ENCODE measurements around the gene NKAPL. TPM values are rescaled to one million over a fixed set of nuclear protein-coding genes. Genes with fewer than 3 reads are reported as not detected.

The NKAPL gene
- total and polyA plus RNA-seq, 2 donors from 2014 or later = 1.2 to 1.7 TPM

GRCh38 chr6:28274888-28275287, 15.8 kb downstream of the NKAPL start:
- TF ChIP-seq, protein P1, sequence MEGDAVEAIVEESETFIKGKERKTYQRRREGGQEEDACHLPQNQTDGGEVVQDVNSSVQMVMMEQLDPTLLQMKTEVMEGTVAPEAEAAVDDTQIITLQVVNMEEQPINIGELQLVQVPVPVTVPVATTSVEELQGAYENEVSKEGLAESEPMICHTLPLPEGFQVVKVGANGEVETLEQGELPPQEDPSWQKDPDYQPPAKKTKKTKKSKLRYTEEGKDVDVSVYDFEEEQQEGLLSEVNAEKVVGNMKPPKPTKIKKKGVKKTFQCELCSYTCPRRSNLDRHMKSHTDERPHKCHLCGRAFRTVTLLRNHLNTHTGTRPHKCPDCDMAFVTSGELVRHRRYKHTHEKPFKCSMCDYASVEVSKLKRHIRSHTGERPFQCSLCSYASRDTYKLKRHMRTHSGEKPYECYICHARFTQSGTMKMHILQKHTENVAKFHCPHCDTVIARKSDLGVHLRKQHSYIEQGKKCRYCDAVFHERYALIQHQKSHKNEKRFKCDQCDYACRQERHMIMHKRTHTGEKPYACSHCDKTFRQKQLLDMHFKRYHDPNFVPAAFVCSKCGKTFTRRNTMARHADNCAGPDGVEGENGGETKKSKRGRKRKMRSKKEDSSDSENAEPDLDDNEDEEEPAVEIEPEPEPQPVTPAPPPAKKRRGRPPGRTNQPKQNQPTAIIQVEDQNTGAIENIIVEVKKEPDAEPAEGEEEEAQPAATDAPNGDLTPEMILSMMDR (IDR thresholded peaks at IDR 0.05; ENCODE audit: borderline replicate concordance, extremely low read depth, insufficient read depth) = no peak
- no peaks in the 10 kb centered on the region for H3K27me3 ChIP-seq (ENCODE audit: control insufficient read depth, insufficient read depth, low read length)
- H3K4me3 ChIP-seq (ENCODE audit: low read length in 3 of 3) = no peak overlapping the region
- H3K9ac ChIP-seq (ENCODE audit: low read length in 3 of 3) = no peak overlapping the region
- H3K4me1 ChIP-seq (ENCODE audit: control insufficient read depth in 2 of 3, insufficient read depth in 2 of 3, low read depth in 1 of 3, low read length in 3 of 3) = no peaks in the 10 kb centered on the region
- no peaks in the 10 kb centered on the region for H3K9me3 ChIP-seq (ENCODE audit: control insufficient read depth in 2 of 3, insufficient read depth in 1 of 3, low read length in 3 of 3)
- peaks cover 8 to 39% (median 19%) of the 10 kb centered on the region in 3 donors for H3K36me3 ChIP-seq (ENCODE audit: control insufficient read depth in 2 of 3, insufficient read depth in 3 of 3, low read length in 3 of 3)
- H3K27ac ChIP-seq (ENCODE audit: low read depth in 2 of 2, low read length in 2 of 2) = no peak overlapping the region
- FAIRE-seq = no peak
- no peak for DNase-seq
- intact Hi-C loops (cut with DNase I) = no loop called here

GRCh38 chr6:28277746-28278145, 18.6 kb downstream of the NKAPL start:
- DNase-seq (no peak), FAIRE-seq (no peak)
- Histone ChIP-seq H3K9me3 (ENCODE audit: control insufficient read depth in 2 of 3, insufficient read depth in 1 of 3, low read length in 3 of 3) (peaks cover 0 to under 1% (median 0%) of the 10 kb centered on the region in 3 donors), H3K27ac (ENCODE audit: low read depth in 2 of 2, low read length in 2 of 2) (no peak overlapping the region), H3K4me1 (ENCODE audit: control insufficient read depth in 2 of 3, insufficient read depth in 2 of 3, low read depth in 1 of 3, low read length in 3 of 3) (no peaks in the 10 kb centered on the region), H3K36me3 (ENCODE audit: control insufficient read depth in 2 of 3, insufficient read depth in 3 of 3, low read length in 3 of 3) (peaks cover 3 to 29% (median 13%) of the 10 kb centered on the region in 3 donors), H3K9ac (ENCODE audit: low read length in 3 of 3) (no peak overlapping the region), H3K4me3 (ENCODE audit: low read length in 3 of 3) (no peak overlapping the region), H3K27me3 (ENCODE audit: control insufficient read depth, insufficient read depth, low read length) (no peaks in the 10 kb centered on the region)
- intact Hi-C loops (cut with DNase I) = no loop called here
- TF ChIP-seq, protein P1 (IDR thresholded peaks at IDR 0.05; ENCODE audit: borderline replicate concordance, extremely low read depth, insufficient read depth) = no peak

DNA sequence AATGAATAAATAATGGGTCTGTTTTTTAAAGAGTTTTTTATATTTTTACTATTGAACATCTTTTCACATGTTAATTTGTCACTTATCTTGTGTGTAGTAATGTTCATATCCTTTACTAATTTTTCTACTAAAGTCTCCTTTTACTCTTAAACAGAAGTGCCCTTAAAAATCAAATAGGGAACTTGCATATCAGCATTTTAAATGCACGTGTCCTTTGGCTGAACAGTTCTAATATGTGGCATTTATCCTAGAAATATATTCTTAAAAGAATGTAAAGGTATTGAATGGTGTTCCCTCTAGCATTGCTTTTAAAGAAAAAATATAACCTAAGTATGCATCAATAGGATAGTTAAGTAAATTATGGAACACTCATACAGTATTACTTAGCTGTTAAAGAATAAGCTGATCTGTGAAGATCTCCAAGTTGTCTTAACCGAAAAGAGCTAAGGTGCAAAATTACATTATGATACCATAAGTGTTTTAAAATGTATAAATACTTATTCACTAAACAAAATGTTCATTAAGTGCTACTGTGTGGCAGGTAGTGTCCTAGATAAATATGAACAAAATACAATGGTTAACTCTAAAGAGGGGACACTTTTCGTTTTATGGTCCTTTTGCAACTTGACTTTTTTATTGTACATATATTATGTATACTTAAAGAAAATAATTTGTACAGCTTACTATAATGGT, 21.6 kb downstream of the NKAPL start:
- H3K27ac ChIP-seq (ENCODE audit: low read depth in 2 of 2, low read length in 2 of 2) = no peak overlapping the region
- no peaks in the 10 kb centered on the region for H3K27me3 ChIP-seq (ENCODE audit: control insufficient read depth, insufficient read depth, low read length)
- no peaks in the 10 kb centered on the region for H3K4me1 ChIP-seq (ENCODE audit: control insufficient read depth in 2 of 3, insufficient read depth in 2 of 3, low read depth in 1 of 3, low read length in 3 of 3)
- peaks cover 4 to 13% (median 8%) of the 10 kb centered on the region in 3 donors for H3K36me3 ChIP-seq (ENCODE audit: control insufficient read depth in 2 of 3, insufficient read depth in 3 of 3, low read length in 3 of 3)
- H3K9me3 ChIP-seq (ENCODE audit: control insufficient read depth in 2 of 3, insufficient read depth in 1 of 3, low read length in 3 of 3) = peaks cover 0 to 5% (median 0%) of the 10 kb centered on the region in 3 donors
- intact Hi-C loops (cut with DNase I) = no loop called here
- FAIRE-seq = no peak
- H3K9ac ChIP-seq (ENCODE audit: low read length in 3 of 3) = no peak overlapping the region
- H3K4me3 ChIP-seq (ENCODE audit: low read length in 3 of 3) = peak overlapping the region; percentile 64 to 84 (median 80)
- TF ChIP-seq, protein P1 (IDR thresholded peaks at IDR 0.05; ENCODE audit: borderline replicate concordance, extremely low read depth, insufficient read depth) = no peak
- no peak for DNase-seq

Measured in kidney (tissue), 14 donors.